ENCODE data around the gene PRR5L. TPM values are rescaled to one million over a fixed set of nuclear protein-coding genes. Genes with fewer than 3 reads are reported as not detected.
"Not testable (repeated sequence)": the region's sequence is repeated elsewhere in the genome, so short reads cannot be mapped to it uniquely, and the experiment has no call there.

Gene PRR5L
- total RNA-seq, 1 donor from 2014 or later, result 8.1 TPM

DNA sequence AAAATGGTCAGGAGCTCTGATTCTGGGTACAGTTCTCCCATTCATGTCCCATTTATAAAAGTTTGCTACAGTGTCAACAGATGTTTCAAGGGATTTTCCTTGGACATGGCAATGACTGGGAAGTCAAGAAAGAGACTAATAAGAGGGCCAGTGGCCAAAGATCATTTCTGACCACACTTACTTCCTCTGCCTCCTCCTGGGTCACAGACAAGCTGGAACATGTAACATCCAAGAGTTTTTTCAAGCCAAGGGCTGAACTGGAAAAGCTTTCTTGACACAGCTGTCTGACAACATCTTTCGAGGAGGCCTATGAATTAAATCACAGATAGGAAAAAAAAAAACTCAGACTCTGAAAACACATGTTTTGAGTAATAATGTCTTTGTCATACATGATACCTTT is 15.6 kb upstream of the PRR5L start:
- intact Hi-C loops (cut with micrococcal nuclease), result no loop called here

DNA sequence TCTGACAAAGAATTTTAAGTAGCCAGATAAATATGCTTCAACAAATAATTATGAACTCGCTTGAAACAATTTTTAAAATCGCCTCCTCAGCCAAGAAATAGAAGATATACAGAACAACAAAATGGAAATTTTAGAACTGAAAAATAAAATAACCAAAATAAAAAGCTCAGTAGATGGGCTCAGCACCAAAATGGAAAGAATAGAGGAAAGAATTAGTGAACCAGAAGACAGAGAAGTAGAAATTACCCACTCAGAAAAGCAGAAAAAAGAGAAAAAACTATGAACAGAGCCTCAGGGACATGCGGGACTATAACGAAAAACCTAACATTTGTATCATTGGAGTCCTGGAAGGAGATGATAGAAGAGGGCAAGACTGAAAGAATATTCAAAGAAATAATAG is 14.2 kb upstream of the PRR5L start:
- intact Hi-C loops (cut with micrococcal nuclease), result no loop called here

DNA sequence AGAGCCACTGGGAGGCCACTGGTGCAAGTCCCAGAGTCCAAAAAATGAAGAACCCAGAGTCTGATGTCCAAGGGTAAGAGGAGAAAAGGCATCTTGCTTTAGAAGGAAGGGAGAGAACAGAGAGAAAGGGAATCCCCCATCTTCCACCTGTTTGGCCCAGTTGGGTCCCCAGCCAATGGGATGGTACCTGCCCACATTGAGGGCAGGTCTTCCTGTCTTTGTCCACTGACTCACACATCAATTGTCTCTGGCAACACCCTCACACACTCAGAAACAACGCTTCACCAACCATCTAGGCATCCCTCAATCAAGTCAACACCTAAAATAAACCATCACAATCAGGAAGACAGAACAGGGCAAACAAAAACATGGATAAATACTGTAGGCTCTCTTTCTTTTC is 13.2 kb upstream of the PRR5L start:
- intact Hi-C loops (cut with micrococcal nuclease), result no loop called here

- intact Hi-C loops (cut with micrococcal nuclease), result loop anchor here (1.0 to 5.0 kb wide), 5 partner anchors 65 to 626 kb away; partner anchors contain the start of genes TRAF6 and TRIM44
Observed at GRCh38 chr11:36288442-36289225, 7.5 kb upstream of the PRR5L start.

GRCh38 chr11:36289226-36289852 is 6.7 kb upstream of the PRR5L start, which contains the start of gene COMMD9:
Gene COMMD9, minus strand, starts transcription at chr11:36289424. Its CDS starts 12 bp downstream, at chr11:36289412.
- intact Hi-C loops (cut with micrococcal nuclease), result loop anchor here (1.0 to 5.0 kb wide), 5 partner anchors 64 to 627 kb away; partner anchors contain the start of genes TRAF6 and TRIM44

DNA sequence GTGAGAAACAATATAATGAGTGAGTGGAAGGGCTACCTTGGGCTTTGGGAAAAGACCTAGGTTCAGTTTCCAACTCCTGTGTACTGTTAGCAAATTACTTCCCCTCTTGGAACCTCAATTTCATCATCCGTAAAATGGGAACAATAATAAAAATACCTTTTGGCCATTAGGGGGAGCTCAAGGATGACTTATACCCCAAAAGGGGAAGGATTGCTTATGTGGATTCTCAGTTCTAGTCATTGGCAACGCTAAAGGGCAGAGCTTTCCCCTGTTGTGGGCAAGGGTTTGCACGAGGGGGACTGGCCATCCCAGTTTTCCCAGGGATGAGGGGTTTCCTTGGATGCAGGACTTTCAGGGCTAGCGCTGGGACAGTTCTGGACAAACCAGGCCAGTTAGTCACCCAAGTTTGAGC is 3.8 kb upstream of the PRR5L start:
- intact Hi-C loops (cut with micrococcal nuclease), result loop anchor here (1.0 to 5.0 kb wide), 5 partner anchors 85 to 455 kb away; no protein-coding TSS in a partner anchor

DNA sequence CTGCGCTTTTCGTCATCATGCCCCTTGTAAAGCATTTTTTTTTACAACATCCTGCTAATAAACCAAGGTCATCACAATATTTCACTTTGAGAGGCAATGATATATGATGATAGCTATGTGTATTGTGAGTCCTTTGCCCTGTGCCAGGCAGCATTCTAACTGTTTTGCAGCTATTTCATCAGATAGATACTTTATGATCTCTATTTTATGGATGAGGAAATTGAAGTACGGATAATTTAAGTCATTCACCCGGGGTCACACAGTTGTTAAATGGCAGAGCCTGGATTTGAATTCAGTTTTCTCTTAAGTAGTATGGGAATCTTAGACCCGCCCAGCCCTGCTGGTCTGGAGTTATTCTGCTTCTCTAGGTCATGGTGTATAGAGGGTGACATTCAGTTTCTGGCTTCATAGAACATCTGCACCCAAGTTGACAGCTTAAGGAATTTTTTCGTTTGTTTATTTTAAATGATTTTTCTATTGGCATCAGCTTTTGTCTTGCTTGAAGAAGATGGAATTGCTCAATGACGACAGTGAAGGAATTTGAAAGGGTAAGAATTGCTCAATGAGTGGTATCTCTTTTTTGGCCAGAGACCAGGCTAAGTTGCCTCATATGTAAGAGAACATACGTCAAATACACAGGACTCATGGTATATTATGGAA is 926 bp downstream of the PRR5L start:
- intact Hi-C loops (cut with micrococcal nuclease), result no loop called here

GRCh38 chr11:36300650-36301049 is 4.6 kb downstream of the PRR5L start:
- intact Hi-C loops (cut with micrococcal nuclease), result no loop called here

- intact Hi-C loops (cut with micrococcal nuclease), result no loop called here
Observed at GRCh38 chr11:36304351-36304750, 8.3 kb downstream of the PRR5L start.

GRCh38 chr11:36305047-36305446 is 9.0 kb downstream of the PRR5L start:
- intact Hi-C loops (cut with micrococcal nuclease), result no loop called here

DNA sequence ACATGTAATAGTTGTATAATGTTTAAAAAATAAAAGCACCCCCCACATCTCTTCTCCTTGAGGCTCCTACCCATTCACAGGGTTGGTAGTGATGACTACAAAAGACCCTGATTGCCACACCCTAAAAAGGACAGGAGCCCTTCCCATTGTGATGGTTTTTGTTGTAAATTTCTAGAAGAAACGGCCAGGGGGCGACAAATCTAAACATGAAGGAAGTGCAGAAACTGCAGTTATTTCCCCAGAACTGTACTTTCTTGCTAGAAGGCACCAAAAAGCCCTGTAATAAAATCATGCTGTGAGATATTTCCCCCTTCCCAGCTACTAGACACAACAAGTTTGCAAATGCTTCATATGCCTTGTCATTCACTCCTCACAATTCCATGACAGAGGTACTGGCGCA is 10.8 kb downstream of the PRR5L start:
- intact Hi-C loops (cut with micrococcal nuclease), result loop anchor here (1.0 to 2.0 kb wide), 2 partner anchors 172 to 185 kb away; no protein-coding TSS in a partner anchor

- intact Hi-C loops (cut with micrococcal nuclease), result no loop called here
Observed at GRCh38 chr11:36308577-36308976, 12.5 kb downstream of the PRR5L start.

- intact Hi-C loops (cut with micrococcal nuclease), result no loop called here
Observed at GRCh38 chr11:36309779-36310178, 13.7 kb downstream of the PRR5L start.

DNA sequence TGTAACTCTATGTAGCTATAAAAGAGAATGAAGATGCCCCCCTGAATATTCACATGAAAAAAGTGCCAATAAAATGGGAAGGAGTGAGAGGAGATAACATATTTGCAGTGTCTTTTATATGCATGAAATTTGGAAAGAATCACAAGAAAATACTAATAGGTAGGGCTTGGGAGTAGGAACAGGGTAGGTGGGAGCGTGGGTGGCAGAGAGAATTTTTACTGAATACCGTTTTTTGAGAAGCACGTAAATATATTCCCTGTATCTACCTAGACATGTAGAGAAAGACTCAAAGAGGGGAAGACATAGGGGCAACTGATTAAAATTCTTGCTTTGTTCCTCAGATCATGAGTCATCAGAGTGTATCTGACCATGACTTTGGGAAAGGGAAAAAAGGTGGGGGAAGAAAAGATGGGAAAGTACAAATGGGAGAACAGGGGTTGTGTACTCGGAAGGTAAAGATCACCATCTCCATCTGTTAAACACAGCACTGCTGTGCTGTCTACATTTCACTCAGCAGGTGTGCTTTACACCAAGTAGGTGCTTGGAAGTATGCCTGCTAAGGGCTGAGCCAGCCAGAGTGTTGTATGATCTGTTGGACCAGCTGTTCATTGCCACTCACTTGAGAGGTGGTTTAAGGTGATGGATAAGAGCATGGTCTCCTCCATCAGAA is 16.0 kb downstream of the PRR5L start:
- intact Hi-C loops (cut with micrococcal nuclease), result no loop called here

GRCh38 chr11:36312611-36313472 is 16.8 kb downstream of the PRR5L start:
- intact Hi-C loops (cut with micrococcal nuclease), result no loop called here

DNA sequence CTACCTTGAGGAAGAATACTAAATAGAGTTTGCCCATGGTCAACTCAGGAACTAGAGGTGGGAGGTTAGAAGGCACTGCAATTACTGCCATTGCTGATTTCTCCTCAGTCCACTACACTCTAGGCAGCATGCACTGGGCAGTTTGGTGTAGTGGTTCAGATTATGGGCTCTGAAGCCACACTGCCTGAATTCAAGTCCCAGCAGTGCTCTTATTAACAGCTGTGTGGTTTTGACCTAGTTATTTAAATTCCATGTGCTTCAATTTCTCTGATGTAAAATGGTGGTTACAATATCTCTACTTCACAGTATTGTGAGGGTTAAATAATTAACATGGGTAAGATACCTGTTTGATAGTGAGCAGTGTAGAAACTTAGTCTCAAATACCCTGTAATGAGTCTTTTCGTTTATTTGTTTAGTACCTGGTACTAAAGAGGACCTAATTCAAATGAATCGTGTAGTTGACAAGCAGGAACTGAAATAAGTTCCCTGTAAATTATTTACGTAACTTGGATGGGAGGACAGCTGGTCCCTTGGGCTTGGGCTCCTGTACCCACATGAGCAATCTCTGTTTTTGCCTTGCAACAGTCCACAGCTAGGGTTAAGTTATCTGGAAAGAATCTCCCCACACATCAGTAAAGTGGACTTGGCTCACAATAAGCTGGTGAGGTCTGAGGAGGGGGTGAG is 17.8 kb downstream of the PRR5L start:
- intact Hi-C loops (cut with micrococcal nuclease), result no loop called here

DNA sequence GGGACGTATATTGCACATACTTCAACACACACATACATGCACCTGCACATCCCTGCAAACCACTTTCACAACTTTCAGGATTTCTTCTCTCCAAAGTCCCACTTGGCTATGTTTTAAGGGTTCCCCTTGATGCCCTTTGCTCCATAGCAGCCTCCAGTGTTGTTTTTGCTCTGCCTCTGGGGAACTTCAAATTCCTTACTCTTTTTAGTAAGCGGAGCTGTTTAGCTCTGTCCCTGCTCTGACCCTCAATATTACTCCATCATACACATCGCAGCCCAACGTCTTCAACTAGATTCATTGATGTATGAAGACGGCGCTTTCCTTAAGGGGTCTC is 18.3 kb downstream of the PRR5L start:
- intact Hi-C loops (cut with micrococcal nuclease), result no loop called here

- intact Hi-C loops (cut with micrococcal nuclease), result no loop called here
Observed at GRCh38 chr11:36316049-36316448, 20.0 kb downstream of the PRR5L start.

DNA sequence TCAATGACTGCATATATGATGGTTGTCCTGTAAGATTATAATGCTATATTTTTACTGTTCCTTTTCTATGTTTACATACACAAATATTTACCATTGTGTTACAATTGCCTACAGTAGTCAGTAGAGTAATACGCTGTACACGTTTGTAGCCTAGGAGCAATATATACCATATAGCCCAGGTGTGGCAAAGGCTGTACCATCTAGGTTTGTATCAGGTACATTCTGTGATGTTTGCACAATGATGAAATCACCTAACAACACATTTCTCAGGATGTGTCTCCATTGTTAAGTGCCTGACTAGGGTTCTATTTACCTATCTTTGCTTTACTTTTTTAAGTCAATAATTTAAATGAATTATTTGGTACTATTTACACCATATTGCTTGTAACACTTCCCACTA is 21.9 kb downstream of the PRR5L start:
- intact Hi-C loops (cut with micrococcal nuclease), result no loop called here

GRCh38 chr11:36324956-36325355 is 28.9 kb downstream of the PRR5L start:
- intact Hi-C loops (cut with micrococcal nuclease), result not testable (repeated sequence)

Data from T-helper 2 cell treated with Interferon-gamma antibody and Interleukin-4, amounts not matched to agents 100 ng/mL and 5 ng/mL, for 36 hours (primary cell).